ENCODE data around the gene ACP1.

ACP1 gene

DNA sequence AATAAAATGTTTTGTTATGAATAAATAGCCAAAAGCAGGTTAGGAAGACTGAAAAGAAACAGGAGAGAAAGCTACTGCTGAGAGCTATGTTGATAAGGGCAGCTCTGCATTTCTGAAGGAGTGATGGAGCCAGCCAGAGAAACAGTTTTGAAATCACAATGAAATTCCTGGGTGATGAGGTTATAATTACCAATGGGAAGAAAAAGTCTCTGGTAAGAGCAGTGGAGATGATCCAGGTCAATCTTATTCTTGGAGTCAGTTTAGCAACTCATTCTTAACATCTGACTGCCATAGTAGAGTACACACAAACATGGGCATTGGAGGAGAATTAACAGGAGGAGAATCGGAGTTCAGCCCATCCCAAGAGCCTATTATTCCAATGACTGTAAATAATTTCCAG is 20.8 kb downstream of the ACP1 start:
- no peak overlapping the region for H3K9ac ChIP-seq (ENCODE audit: low read length)
- H3K4me2 ChIP-seq (ENCODE audit: low read depth, low read length, poor library complexity, severe bottlenecking): no peak overlapping the region

DNA sequence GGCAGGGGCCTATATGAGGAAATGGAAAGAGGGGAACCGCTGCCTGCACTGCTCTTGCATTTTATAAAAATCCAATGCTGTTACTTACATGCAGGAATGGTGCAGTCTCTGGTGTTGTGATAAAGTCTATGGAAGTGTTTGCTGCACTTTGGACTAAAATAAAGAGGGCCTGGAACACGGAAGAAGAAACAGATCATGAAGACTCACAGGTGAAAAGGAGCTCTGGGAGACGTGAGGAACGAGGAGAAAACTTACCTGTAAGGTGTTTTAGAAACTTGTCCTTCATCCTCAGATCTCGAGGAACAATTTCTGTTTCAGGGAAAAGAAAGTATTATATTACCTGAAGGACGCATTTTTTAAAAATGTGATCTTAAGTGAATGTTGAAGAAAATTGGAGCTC is 21.3 kb downstream of the ACP1 start:
- no peak overlapping the region for H2AFZ ChIP-seq (ENCODE audit: low read depth, low read length, severe bottlenecking)
- no peaks in the 10 kb centered on the region for H3K36me3 ChIP-seq (ENCODE audit: low read length)
- H3K9ac ChIP-seq (ENCODE audit: low read length): no peak overlapping the region
- no peaks in the 10 kb centered on the region for H3K79me2 ChIP-seq (ENCODE audit: insufficient read depth, low read length)
- H3F3A ChIP-seq (ENCODE audit: insufficient read depth): no peaks in the 10 kb centered on the region
- no peaks in the 10 kb centered on the region for H3K27me3 ChIP-seq (ENCODE audit: low read length)
- TF ChIP-seq, protein P1, sequence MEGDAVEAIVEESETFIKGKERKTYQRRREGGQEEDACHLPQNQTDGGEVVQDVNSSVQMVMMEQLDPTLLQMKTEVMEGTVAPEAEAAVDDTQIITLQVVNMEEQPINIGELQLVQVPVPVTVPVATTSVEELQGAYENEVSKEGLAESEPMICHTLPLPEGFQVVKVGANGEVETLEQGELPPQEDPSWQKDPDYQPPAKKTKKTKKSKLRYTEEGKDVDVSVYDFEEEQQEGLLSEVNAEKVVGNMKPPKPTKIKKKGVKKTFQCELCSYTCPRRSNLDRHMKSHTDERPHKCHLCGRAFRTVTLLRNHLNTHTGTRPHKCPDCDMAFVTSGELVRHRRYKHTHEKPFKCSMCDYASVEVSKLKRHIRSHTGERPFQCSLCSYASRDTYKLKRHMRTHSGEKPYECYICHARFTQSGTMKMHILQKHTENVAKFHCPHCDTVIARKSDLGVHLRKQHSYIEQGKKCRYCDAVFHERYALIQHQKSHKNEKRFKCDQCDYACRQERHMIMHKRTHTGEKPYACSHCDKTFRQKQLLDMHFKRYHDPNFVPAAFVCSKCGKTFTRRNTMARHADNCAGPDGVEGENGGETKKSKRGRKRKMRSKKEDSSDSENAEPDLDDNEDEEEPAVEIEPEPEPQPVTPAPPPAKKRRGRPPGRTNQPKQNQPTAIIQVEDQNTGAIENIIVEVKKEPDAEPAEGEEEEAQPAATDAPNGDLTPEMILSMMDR (IDR thresholded peaks at IDR 0.05; ENCODE audit: insufficient read depth, low read length, poor library complexity, severe bottlenecking): no peak
- no peak for TF ChIP-seq EZH2phosphoT487 (conservative IDR thresholded peaks at IDR 0.05; ENCODE audit: low read length)
- H3K9me3 ChIP-seq (ENCODE audit: insufficient read depth, low read length): no peaks in the 10 kb centered on the region
- no peak overlapping the region for H3K4me2 ChIP-seq (ENCODE audit: low read depth, low read length, poor library complexity, severe bottlenecking)
- no peak overlapping the region for H3K27ac ChIP-seq (ENCODE audit: low read depth, low read length)
- no peak overlapping the region for H3K4me3 ChIP-seq (ENCODE audit: insufficient read depth, low read length, poor library complexity, severe bottlenecking)
- no peaks in the 10 kb centered on the region for H4K20me1 ChIP-seq (ENCODE audit: low read depth, low read length)
- H3K9me2 ChIP-seq (replicated peaks; ENCODE audit: insufficient read depth, low read length): no peaks in the 10 kb centered on the region

More for the DNA sequence above, 20.8 kb downstream of the ACP1 start:
- H4K20me1 ChIP-seq (ENCODE audit: low read depth, low read length): no peaks in the 10 kb centered on the region
- H3K9me2 ChIP-seq (replicated peaks; ENCODE audit: insufficient read depth, low read length): no peaks in the 10 kb centered on the region
- no peaks in the 10 kb centered on the region for H3K9me3 ChIP-seq (ENCODE audit: insufficient read depth, low read length)
- no peaks in the 10 kb centered on the region for H3F3A ChIP-seq (ENCODE audit: insufficient read depth)
- no peak overlapping the region for H3K27ac ChIP-seq (ENCODE audit: low read depth, low read length)
- no peaks in the 10 kb centered on the region for H3K79me2 ChIP-seq (ENCODE audit: insufficient read depth, low read length)
- no peaks in the 10 kb centered on the region for H3K36me3 ChIP-seq (ENCODE audit: low read length)
- no peak overlapping the region for H3K4me3 ChIP-seq (ENCODE audit: insufficient read depth, low read length, poor library complexity, severe bottlenecking)
- TF ChIP-seq EZH2phosphoT487 (conservative IDR thresholded peaks at IDR 0.05; ENCODE audit: low read length): no peak
- TF ChIP-seq, protein P1 (IDR thresholded peaks at IDR 0.05; ENCODE audit: insufficient read depth, low read length, poor library complexity, severe bottlenecking): no peak
- H2AFZ ChIP-seq (ENCODE audit: low read depth, low read length, severe bottlenecking): no peak overlapping the region
- no peaks in the 10 kb centered on the region for H3K27me3 ChIP-seq (ENCODE audit: low read length)

- Histone ChIP-seq H3K27ac (ENCODE audit: low read depth, low read length) (no peak overlapping the region), H3K36me3 (ENCODE audit: low read length) (no peaks in the 10 kb centered on the region), H4K20me1 (ENCODE audit: low read depth, low read length) (no peaks in the 10 kb centered on the region), H3K9ac (ENCODE audit: low read length) (no peak overlapping the region), H3K27me3 (ENCODE audit: low read length) (no peaks in the 10 kb centered on the region), H3F3A (ENCODE audit: insufficient read depth) (no peaks in the 10 kb centered on the region), H3K79me2 (ENCODE audit: insufficient read depth, low read length) (no peaks in the 10 kb centered on the region), H3K4me2 (ENCODE audit: low read depth, low read length, poor library complexity, severe bottlenecking) (no peak overlapping the region), H2AFZ (ENCODE audit: low read depth, low read length, severe bottlenecking) (no peak overlapping the region), H3K4me3 (ENCODE audit: insufficient read depth, low read length, poor library complexity, severe bottlenecking) (no peak overlapping the region), H3K9me2 (replicated peaks; ENCODE audit: insufficient read depth, low read length) (no peaks in the 10 kb centered on the region), H3K9me3 (ENCODE audit: insufficient read depth, low read length) (no peaks in the 10 kb centered on the region)
- TF ChIP-seq, protein P1 (IDR thresholded peaks at IDR 0.05; ENCODE audit: insufficient read depth, low read length, poor library complexity, severe bottlenecking): no peak
- no peak for TF ChIP-seq EZH2phosphoT487 (conservative IDR thresholded peaks at IDR 0.05; ENCODE audit: low read length)
These were observed 22.1 kb downstream of the ACP1 start for GRCh38 chr2:286774-287392.
